Measurements from ENCODE around the gene KIF21B.

DNA sequence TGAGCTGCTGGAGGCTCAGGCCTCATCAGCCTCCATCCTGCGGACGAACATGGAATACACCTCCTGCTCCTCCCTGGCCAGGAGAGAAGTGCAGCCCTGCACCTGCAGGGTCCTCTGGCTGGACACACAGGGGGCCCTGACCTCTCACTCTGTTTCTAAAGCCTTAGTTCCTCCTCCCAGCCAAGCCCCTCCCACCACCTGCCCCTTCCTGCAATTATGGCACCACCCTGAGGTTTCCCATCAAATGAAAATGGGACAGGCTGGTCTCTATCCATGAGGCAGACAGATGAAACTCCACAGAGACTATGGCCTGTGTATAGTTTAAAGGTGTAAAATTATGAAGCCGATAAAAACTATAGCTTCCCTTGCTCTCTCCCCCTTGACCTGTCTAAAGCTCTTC is 46.1 kb upstream of the KIF21B start:
- TF ChIP-seq POLR2A (IDR thresholded peaks at IDR 0.05) = no peak
- TF ChIP-seq, protein P1, sequence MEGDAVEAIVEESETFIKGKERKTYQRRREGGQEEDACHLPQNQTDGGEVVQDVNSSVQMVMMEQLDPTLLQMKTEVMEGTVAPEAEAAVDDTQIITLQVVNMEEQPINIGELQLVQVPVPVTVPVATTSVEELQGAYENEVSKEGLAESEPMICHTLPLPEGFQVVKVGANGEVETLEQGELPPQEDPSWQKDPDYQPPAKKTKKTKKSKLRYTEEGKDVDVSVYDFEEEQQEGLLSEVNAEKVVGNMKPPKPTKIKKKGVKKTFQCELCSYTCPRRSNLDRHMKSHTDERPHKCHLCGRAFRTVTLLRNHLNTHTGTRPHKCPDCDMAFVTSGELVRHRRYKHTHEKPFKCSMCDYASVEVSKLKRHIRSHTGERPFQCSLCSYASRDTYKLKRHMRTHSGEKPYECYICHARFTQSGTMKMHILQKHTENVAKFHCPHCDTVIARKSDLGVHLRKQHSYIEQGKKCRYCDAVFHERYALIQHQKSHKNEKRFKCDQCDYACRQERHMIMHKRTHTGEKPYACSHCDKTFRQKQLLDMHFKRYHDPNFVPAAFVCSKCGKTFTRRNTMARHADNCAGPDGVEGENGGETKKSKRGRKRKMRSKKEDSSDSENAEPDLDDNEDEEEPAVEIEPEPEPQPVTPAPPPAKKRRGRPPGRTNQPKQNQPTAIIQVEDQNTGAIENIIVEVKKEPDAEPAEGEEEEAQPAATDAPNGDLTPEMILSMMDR (IDR thresholded peaks at IDR 0.05) = no peak
- TF ChIP-seq EP300 (IDR thresholded peaks at IDR 0.05) = no peak

Data from sigmoid colon (tissue), 4 donors.